Hepatocyte (in vitro differentiated cells): ENCODE results near the gene B4GALT2.

Experiments used
- CTCF ChIP-seq: fragments of 200-600 bp; sonication (generic); IDR thresholded peaks from 2 replicates; pipeline ENCODE4 v1.5.1; 2016; ENCODE audit warnings: antibody characterized with exemption, mild to moderate bottlenecking; ENCODE audit not compliant: poor library complexity
- EZH2phosphoT487 ChIP-seq: fragments of 200-600 bp; sonication (generic); IDR thresholded peaks from one replicate; pipeline ENCODE4 v1.6.1; 2018; ENCODE audit warnings: antibody characterized with exemption, mild to moderate bottlenecking, low read depth, moderate library complexity; ENCODE audit not compliant: unreplicated experiment, severe bottlenecking

- TF ChIP-seq EZH2phosphoT487, result no peak
- no peak for TF ChIP-seq CTCF
These were observed 2.1 kb upstream of the B4GALT2 start for GRCh38 chr1:43976890-43977289.
